Measurements from ENCODE around the gene BORCS8.

DNA sequence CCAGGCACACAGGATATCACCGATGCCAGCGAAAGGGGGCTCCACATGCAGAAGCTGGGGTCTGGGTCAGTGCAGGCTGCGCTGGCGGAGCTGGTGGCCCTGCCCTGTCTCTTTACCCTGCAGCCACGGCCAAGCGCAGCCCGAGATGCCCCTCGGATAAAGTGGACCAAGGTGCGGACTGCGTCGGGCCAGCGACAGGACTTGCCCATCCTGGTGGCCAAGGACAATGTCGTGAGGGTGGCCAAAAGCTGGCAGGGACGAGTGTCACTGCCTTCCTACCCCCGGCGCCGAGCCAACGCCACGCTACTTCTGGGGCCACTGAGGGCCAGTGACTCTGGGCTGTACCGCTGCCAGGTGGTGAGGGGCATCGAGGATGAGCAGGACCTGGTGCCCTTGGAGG lies 27.0 kb upstream of the BORCS8 start:
- TF ChIP-seq, protein P1, sequence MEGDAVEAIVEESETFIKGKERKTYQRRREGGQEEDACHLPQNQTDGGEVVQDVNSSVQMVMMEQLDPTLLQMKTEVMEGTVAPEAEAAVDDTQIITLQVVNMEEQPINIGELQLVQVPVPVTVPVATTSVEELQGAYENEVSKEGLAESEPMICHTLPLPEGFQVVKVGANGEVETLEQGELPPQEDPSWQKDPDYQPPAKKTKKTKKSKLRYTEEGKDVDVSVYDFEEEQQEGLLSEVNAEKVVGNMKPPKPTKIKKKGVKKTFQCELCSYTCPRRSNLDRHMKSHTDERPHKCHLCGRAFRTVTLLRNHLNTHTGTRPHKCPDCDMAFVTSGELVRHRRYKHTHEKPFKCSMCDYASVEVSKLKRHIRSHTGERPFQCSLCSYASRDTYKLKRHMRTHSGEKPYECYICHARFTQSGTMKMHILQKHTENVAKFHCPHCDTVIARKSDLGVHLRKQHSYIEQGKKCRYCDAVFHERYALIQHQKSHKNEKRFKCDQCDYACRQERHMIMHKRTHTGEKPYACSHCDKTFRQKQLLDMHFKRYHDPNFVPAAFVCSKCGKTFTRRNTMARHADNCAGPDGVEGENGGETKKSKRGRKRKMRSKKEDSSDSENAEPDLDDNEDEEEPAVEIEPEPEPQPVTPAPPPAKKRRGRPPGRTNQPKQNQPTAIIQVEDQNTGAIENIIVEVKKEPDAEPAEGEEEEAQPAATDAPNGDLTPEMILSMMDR (IDR thresholded peaks at IDR 0.05): no peak
- no peak for TF ChIP-seq POLR2A (IDR thresholded peaks at IDR 0.05)
- TF ChIP-seq POLR2AphosphoS5 (IDR thresholded peaks at IDR 0.05): no peak

All from prostate gland (tissue), 2 donors.